ENCODE results near the gene CCDC142.

- TF ChIP-seq NBN (IDR thresholded peaks at IDR 0.05) (no peak), YY1 (IDR thresholded peaks at IDR 0.05; ENCODE audit: low read depth, low read length) (no peak), POLR2A (IDR thresholded peaks at IDR 0.05; ENCODE audit: low read depth, low read length) (no peak), SMC3 (IDR thresholded peaks at IDR 0.05; ENCODE audit: borderline replicate concordance, low read length) (no peak), CTCF (IDR thresholded peaks at IDR 0.05 in 2 of 3, conservative IDR thresholded peaks at IDR 0.05 in 1 of 3; ENCODE audit: control insufficient read depth in 2 of 3, extremely low read depth in 1 of 3, insufficient read depth in 1 of 3, low read depth in 3 of 3, low read length in 3 of 3) (no peak), USF1 (IDR thresholded peaks at IDR 0.05; ENCODE audit: borderline replicate concordance, extremely low read length, insufficient read depth, low read depth, low read length) (no peak), BACH1 (IDR thresholded peaks at IDR 0.05; ENCODE audit: borderline replicate concordance) (no peak), SPI1 (IDR thresholded peaks at IDR 0.05; ENCODE audit: borderline replicate concordance, insufficient read depth, low read depth, low read length) (no peak), REST (IDR thresholded peaks at IDR 0.05; ENCODE audit: low read depth, low read length) (no peak), SUZ12 (IDR thresholded peaks at IDR 0.05; ENCODE audit: unreplicated experiment) (no peak), BMI1 (IDR thresholded peaks at IDR 0.05; ENCODE audit: borderline replicate concordance) (no peak)
These were observed 27.5 kb upstream of the CCDC142 start for GRCh38 chr2:74510272-74510671.

All from GM12878 (cell line).